Measurements from ENCODE around the gene CHPF.

DNA sequence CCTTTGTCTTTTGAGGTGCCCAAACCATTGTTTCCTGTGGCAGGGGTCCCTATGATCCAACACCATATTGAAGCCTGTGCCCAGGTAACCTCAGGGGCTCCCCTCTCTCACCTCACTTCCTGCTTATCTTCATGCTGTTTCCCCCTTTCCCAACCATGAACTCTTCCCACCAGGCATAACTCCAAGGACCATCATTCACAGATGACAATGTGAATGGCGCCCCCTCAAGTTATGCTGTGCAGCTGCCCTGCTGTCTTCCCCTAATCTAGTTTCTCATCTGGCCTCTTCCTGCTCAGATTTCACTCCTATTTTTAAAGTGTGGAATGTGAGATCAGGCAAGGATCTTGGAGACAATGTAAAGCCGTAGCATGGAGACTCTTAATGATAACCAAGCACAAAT, 43.5 kb downstream of the CHPF start:
- TF ChIP-seq ZNF274 (IDR thresholded peaks at IDR 0.05; ENCODE audit: low read depth, low read length), result no peak
- no peak for TF ChIP-seq SUZ12 (IDR thresholded peaks at IDR 0.05; ENCODE audit: extremely low read depth, insufficient read depth, insufficient read length)
- no peak for TF ChIP-seq YY1 (IDR thresholded peaks at IDR 0.05; ENCODE audit: insufficient read depth, insufficient read length)
